Renal cortex interstitium (tissue), 11 donors: ENCODE measurements around the gene LASP1NB.
"Not testable (repeated sequence)": the region's sequence is repeated elsewhere in the genome, so short reads cannot be mapped to it uniquely, and the experiment has no call there.

Source experiments
- DNase-seq, 11 donors: peaks; one replicate each; pipeline ENCODE4 v3.0.0-alpha.2; 2013; ENCODE audit warnings: low read depth in 9 of 11, low spot score in 4 of 11; ENCODE audit errors: extremely low read depth in 1 of 11

The LASP1NB gene

GRCh38 chr17:38914741-38915638 is 10.4 kb upstream of the LASP1NB start:
- no peak for DNase-seq

- no peak for DNase-seq
Measured at GRCh38 chr17:38915639-38915995, 9.8 kb upstream of the LASP1NB start.

- no peak for DNase-seq
Measured at GRCh38 chr17:38916771-38917170, 8.6 kb upstream of the LASP1NB start.

GRCh38 chr17:38917259-38917658 is 8.2 kb upstream of the LASP1NB start:
- DNase-seq, result no peak

GRCh38 chr17:38918129-38918913 is 7.1 kb upstream of the LASP1NB start:
- no peak for DNase-seq

- no peak for DNase-seq
Measured at GRCh38 chr17:38918916-38919315, 6.5 kb upstream of the LASP1NB start.

- no peak for DNase-seq
Measured at GRCh38 chr17:38919316-38920078, 5.9 kb upstream of the LASP1NB start.

- no peak for DNase-seq
Measured at GRCh38 chr17:38920374-38921291, 4.8 kb upstream of the LASP1NB start.

- DNase-seq, result no peak
Measured at GRCh38 chr17:38921756-38922411, 3.5 kb upstream of the LASP1NB start.

- DNase-seq, result peak in 8 of 11 donors; percentile 41 to 67 (median 54)
Measured at GRCh38 chr17:38922538-38923297, 2.7 kb upstream of the LASP1NB start.

GRCh38 chr17:38926293-38927070 is 1.1 kb downstream of the LASP1NB start:
- DNase-seq, result no peak

- DNase-seq, result not testable (repeated sequence)
Measured at GRCh38 chr17:38930782-38931181, 5.4 kb downstream of the LASP1NB start.

- not testable (repeated sequence) for DNase-seq
Measured at GRCh38 chr17:38933962-38934361, 8.5 kb downstream of the LASP1NB start.

- no peak for DNase-seq
Measured at GRCh38 chr17:38939987-38940386, 14.6 kb downstream of the LASP1NB start.

- DNase-seq, result no peak
Measured at GRCh38 chr17:38940404-38940803, 15.0 kb downstream of the LASP1NB start.

- DNase-seq, result no peak
Measured at GRCh38 chr17:38942696-38943334, 17.4 kb downstream of the LASP1NB start.
